Jurkat, Clone E6-1 (cell line): ENCODE data around the gene PPFIBP1.
A peak's percentile ranks its signal among the peaks of the same experiment; 100 is the strongest.
"Not testable (repeated sequence)": the region's sequence is repeated elsewhere in the genome, so short reads cannot be mapped to it uniquely, and the experiment has no call there.

Experiments
- DNase-seq: peaks from one replicate; pipeline ENCODE4 v3.0.0-alpha.2; 2011; ENCODE audit warnings: low read depth, low spot score
- H3K4me3 ChIP-seq: 2 replicates; pipeline ENCODE4 v1.5.1; 2011; ENCODE audit warnings: mild to moderate bottlenecking, low read length, control low read depth, moderate library complexity

Gene PPFIBP1

DNA sequence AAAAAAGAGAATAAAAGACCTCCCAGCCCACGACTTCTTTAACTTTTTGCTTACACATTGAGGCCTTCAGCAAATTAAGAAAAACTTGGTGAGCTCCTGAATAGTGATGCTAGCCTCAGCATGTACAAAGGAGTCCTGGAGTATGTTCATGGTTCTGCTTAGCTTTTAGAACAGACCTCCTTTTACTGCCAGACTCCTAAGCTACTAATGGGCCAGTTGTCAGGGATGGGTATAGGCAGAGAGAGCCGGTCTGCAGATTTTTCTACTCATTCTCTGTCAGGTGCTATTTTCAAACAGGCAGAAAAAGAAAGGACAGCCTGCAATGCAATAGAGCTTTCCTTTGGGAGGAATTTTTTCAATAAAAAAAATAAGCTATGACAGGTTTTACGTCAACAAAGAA lies 90.4 kb downstream of the PPFIBP1 start:
- DNase-seq: no peak
- no peak overlapping the region for H3K4me3 ChIP-seq

DNA sequence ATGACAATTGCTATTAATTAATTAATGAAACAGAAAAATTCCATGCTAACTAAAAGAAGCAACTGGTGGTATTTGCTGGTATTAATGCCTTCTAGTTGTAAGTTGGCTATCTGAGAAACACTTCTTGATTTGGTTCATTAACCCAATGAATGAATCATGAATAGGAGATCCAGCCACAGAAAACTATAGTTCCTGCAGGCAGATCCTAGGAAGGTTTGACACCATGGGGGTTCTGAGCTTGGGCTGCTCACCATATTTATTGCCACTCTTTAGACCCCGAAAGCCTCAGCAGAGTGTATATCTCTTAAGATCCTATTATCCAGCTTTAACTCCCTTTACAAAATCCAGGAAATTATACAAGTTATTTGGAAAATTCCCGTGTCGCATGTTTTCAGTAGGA lies 90.9 kb downstream of the PPFIBP1 start:
- DNase-seq: no peak

DNA sequence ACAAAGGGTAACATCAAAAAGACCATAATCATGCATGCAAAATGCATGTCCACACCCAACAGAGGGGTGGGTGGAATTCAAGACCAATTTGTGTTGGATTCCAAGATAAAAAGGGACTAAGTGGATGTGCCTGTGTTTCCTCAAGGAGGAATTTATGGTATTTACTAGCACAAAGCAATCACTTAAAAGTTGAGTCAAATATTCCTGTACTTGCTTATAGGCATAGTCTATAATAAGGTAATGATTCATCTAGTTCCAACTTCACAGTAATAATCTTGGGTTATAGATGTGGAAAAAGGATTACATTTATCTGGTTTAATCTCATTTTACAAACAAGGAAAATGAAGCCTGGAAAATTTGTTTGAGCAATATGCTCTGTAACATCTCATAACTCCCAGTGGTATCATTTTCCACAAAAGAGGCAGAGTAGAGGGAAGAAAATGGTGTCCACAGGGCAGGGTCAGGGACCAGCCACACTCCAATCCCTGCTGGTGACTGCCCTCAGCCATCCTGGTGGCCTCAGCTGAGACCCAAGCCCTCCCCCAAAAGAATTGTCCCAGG lies 91.4 kb downstream of the PPFIBP1 start:
- no peak for DNase-seq
- H3K4me3 ChIP-seq: no peak overlapping the region

More for the DNA sequence above, 90.9 kb downstream of the PPFIBP1 start:
- no peak overlapping the region for H3K4me3 ChIP-seq

DNA sequence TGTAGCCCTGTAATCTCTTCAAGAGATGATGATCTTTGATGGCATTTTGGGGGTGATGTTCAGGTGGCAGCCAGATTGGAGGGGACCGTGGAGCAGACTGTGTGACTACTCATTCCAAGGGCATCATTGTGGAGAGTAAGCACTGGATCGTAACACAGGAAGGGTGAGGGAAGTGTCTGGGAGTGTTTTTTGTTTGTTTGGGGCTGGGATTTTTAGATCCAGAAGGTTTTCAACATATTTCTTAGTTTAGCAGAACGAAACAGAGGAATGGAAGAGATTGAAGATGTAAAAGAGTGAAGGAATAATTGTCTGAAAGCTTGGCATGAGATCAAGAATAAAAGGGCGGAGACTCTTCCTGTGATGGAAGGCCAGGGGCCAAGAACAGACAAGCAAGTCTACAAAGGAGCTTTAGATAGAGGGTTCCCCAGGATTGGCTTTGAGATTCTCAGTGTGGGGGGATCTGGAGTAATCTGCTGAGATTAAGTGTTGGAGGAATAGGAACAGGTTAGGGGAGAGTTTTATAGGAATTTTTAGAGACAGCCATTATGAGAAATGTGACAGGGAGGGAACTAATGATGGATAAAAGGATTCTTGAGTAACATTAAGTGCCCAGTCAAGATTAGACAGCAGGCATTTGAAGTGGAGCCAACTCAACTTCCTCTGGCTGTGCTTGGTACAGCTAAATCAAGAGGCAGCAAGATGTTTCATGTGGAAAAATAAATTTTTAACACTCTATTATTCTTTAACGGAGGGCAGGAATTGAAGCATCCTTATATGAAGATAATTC lies 92.5 kb downstream of the PPFIBP1 start:
- no peak for DNase-seq
- no peak overlapping the region for H3K4me3 ChIP-seq

DNA sequence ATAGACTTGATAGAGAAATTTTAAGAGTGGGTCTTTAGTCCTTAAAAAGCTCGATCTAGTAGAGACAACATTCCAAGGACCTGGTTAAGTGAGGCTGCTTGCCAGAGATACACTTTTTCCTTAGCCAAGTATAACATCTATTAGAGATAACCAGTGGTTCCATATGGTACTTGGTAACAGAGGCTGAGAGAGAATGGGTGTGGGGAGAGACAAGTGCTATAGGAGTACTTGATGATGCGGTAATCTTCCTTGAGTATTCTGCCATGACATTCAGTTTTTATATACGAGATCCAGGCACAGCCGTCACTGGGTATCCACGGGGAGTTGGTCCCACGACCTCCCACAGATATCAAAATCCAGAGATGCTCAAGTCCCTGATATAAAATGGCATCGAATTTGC lies 94.8 kb downstream of the PPFIBP1 start:
- no peak overlapping the region for H3K4me3 ChIP-seq
- no peak for DNase-seq

DNA sequence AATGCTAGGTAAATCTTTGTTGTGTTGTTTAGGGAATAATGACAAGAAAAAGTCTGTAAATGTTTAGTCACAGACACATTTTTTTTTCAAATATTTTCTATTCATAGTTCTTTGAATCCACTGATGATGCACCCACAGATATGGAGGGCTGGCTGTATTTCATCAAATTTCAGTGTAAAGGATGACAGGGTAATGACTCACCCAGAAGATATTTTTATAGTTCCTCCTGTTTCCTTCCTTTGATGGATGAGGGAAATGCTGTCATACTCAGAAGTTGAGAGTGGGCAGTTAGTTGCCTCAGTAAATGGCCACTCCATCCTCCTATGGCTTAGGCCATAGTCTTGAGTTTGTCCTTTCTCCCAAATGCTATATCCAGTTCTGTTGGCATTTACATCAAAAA lies 95.3 kb downstream of the PPFIBP1 start:
- no peak for DNase-seq
- H3K4me3 ChIP-seq: no peak overlapping the region

DNA sequence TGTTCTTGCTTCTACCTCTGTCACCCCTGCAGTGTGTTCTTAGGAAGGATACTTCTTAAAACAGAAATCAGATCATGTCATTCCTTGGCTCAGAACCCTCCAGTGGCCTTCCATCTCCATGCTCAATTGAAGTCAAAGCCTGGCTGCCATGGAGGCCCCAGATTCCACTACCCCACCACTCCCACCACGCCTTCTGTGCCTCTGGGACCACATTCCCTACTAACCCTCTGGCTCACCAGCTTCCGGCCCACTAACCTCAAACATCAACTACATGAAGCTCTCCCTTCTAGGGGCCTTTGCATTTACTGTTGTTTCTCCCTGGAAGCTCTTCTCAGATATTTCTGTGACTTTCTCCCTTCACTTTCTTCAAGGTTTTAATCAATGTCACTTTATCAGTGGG lies 96.1 kb downstream of the PPFIBP1 start:
- no peak overlapping the region for H3K4me3 ChIP-seq

DNA sequence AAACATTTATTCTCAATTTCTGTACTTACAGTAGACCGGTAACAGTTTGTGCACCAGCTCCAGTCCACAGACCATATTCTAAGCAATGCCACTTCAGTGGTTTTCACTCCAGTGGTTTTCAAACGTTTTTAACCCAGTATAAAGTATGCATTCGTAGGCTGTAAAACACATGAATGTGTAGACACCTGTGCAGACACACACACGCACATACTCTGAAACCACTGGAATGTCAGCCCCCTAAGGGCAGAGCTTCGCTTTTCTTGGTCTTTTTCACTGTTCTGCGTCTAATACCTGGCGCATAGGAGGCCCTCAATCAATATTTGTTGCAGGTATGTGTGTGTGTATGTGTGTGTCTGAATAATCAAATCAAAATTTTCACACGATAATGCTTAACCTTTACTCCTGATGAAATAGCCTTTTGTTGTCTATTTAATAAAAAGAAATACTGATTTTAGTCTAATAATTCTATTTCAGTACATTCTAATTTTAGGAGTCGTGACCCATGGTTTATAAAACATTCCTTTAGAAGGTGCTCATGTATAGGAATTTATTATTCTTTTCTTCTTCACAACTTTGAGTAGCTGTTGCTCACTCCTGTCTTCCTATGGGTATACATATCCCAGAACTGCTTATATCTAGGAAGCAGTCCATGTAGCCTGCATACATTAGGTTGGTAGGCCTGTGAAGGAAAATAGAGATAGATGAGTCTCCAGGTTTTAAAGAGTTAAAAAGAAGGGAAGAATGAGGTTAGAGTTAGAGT lies 98.6 kb downstream of the PPFIBP1 start:
- peak; percentile 14 for DNase-seq
- no peak overlapping the region for H3K4me3 ChIP-seq

More for the DNA sequence above, 96.1 kb downstream of the PPFIBP1 start:
- DNase-seq: no peak

DNA sequence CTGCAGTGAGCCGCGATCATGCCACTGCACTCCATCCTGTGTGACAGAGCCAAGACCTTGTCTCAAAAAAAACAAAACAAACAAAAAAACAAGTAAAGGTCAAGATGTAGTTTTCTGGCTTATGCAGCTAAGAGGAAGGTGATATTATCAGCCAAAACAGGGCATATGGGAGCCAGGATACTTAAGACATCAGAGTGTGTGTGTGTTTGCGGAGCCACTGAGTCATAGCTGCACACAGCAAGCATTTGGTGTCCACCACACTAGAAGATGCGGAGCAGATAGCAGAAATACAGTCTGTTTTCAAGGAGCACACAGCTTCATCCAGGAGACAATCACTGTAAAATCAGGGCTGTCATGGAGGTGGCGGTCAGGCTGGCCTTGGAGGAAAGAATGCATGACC lies 99.6 kb downstream of the PPFIBP1 start:
- H3K4me3 ChIP-seq: no peak overlapping the region
- no peak for DNase-seq

DNA sequence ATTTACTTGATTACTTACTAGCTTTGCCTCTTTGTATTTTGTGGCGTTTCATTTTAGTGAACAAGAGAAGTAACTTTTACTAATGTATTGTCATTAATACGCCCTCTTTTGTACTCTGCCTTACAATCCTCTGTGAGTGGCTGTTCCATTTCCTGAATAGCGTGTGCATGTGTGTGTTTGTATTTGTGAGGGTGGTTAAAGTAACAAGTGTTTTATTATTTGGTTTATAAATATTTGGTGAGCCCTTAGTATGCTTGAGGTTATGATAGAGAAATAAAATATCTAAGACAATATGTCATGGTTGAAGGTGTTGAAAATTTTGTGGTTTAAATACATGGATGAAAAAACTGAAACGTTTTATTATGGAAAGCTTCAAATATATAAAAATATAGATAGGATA lies 100.6 kb downstream of the PPFIBP1 start:
- no peak for DNase-seq

DNA sequence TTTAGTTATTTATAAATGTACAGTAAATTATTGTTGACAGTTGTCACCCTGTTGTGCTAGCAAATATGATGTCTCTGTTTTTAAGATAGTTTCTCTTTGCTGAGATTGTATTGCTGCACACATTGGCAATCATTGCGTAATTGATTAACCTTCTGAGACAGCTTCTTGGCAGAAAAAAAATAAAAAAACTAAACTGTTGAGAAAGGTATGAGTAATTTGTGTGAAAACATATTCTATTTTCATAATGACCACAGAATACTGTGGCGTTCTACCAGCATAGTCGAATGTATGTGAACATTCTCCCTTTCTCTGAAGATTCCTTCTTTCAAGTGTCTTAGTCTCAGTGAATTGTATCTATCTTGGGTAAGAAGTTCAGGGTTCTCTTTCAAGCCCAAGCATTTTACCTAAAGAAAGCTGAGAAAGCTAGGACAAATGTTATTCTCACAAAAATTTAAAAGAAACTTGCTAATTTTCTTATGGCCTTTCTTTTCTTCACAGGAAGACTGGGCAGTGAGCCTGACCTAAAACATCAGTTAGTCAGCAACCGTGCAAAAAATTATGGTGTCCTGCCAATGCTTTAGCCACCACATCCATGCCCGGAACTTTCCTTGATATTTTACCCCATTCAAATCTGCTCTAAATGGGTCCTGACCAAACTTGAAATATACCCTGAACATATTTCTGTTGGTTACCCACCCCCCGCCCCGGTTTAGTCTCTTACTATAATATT lies 103.3 kb downstream of the PPFIBP1 start:
- H3K4me3 ChIP-seq: no peak overlapping the region
- no peak for DNase-seq

More for the DNA sequence above, 100.6 kb downstream of the PPFIBP1 start:
- H3K4me3 ChIP-seq: no peak overlapping the region

DNA sequence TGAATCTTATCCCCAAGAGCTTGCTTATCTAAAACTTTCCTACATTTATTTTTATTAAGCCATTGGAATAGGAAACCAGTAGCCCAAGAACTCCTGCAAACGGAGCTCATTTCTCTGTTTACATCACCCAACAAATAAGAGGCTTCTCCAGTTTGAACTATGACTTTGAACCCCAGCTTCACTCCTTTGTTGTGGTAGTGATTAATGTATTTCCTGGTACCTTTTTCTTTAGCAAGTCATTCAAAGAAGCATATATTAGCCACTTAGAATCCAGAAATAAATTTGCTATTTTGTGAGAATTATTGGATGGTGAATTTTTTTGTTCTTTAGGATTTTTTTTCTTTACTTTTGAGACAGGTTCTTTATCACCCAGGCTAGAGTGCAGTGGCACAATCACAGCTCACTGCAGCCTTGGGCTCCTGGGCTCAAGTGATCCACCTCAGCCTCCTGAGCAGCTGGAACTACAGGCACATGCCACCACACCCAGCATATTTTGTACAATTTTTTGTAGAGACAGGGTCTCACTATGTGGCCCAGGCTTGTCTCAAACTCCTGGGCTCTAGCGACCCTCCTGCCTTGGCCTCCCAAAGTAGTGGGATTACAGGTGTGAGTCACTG lies 104.0 kb downstream of the PPFIBP1 start:
- H3K4me3 ChIP-seq: not testable (repeated sequence)
- peak; percentile 26 for DNase-seq

DNA sequence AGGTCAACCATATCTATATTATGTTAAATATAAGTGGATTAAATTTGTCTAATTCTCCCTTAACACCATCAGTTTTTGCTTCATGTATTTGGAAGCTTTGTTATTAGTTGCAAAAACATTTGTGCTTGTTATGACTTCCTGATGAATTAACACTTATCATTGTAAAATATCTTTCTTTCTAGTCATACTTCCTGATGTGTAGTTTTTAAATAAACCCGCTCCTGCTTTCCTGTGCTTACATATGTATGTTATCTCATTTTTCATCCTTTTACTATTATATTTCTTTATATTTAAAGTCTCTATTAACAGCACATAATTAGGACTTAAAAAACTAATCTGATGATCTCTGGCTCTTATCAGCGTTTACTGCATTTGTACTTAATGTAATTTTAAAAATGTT lies 106.2 kb downstream of the PPFIBP1 start:
- H3K4me3 ChIP-seq, DNase-seq: not testable (repeated sequence)

DNA sequence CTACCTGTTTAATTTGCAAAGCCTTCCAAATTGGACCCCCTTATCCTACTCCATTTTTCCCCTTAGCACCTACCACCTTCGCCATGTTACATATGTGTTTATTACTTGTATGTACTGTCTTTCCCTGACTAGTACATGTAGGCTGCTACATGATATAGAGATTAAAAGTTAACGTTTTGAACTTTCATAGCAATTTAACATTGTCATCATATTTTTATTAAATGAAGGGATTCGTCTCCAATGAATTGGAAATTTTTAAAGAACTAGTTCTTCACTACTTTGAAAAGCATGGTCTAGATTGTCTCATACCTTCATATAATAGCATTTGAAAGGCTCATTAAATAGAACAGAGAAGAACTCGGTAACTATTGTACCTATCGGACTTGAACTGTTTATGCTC lies 107.4 kb downstream of the PPFIBP1 start:
- no peak overlapping the region for H3K4me3 ChIP-seq
- DNase-seq: no peak

DNA sequence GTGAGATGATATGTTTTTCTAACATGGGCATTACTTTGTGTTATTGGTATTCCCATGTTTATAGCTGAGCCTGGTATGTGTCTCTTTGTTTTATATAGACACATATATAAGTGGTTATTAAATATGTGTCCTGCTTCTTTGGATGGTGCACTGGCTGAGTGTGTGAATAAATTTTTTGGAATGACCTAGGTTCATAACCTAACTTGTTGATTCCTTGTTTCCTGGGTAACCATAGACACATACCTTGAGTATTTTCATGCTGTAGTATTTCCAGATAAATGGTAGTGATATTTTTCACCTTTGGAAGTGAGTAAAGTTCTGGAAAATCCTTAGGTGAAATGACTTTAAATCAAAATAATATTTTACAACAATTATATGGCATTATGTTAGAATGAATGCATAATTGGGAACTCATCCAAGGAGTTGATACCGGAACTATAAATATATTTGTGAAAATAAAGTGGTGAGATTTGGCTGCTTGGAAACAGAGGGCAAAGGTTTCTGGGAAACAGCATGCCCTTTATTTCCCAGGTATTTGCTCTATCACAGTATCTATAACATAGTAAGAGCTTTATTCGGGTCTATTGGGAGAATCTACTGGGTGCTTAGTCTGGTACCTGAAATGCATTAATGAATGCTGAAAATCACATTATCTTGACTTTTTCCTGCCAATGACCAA lies 107.9 kb downstream of the PPFIBP1 start:
- no peak overlapping the region for H3K4me3 ChIP-seq
- DNase-seq: no peak

DNA sequence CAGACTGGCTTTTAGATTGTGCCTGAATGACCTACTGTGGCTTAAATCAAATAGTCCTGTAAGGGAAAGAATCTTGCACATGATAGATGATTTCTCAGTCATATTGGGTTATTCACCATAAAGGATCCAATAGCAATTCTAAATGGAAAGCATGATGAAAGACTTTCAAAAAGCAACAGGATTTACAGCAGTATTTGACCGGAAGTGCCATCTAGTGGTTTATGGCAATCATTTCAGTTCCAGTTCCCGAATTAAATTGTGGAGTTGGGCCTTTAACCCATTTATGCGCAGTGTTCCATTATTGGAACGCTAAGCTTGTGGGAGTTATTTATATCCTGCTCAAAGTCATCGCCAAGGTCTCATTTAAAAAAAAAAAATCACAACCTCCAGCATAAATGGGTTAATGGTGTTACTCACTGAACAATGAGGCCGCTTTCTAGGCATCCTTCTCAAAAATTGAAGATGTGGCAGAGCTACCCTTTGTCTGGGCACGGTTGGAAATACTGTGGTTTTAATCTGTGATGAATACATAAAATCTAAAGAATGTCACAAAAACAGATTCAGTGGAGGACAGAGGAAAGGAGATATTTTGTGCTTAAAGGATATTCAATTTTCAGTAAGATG lies 111.5 kb downstream of the PPFIBP1 start:
- peak; percentile 33 for DNase-seq
- H3K4me3 ChIP-seq: no peak overlapping the region

DNA sequence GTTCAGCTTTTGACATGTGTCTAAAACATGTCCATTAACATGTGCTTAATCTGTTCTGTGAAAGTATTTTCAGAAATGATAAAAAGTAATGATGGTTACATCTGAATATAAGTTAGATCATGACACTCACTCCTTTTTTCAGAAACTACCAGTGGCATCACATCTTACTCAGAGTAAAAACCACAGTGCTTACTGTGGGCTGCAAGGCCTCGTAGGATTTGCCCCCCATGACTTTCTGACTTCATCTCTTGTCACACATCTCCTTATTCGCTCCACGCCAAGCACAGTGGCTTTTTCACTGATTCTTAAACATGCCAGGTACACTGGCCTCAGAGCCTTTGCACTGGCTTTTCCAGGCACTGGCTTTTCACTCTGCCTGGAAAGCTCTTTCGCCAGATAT lies 112.6 kb downstream of the PPFIBP1 start:
- H3K4me3 ChIP-seq: not testable (repeated sequence)

DNA sequence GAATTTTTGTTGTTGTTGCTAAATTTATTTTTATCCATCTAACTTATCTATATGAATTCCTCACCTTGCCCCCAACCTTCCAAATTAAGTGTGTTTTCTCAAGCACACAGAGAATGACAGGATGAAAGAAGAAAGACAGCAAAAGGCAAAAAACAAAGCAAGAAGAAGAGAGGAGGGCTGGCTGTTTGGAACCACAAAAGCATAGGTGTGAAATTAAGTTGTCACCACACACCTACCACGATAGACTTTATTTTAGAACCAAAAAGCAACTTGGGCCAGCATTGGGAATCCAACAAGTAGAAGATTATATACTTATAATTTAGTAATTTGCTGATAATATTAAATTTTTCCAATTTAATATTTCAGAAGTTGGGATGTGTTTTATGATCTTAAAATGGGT lies 113.5 kb downstream of the PPFIBP1 start:
- DNase-seq: no peak
- no peak overlapping the region for H3K4me3 ChIP-seq

More for the DNA sequence above, 112.6 kb downstream of the PPFIBP1 start:
- not testable (repeated sequence) for DNase-seq
